ENCODE data around the gene TMEM175. TPM values are rescaled to one million over a fixed set of nuclear protein-coding genes. Genes with fewer than 3 reads are reported as not detected.
"Not testable (repeated sequence)": the region's sequence is repeated elsewhere in the genome, so short reads cannot be mapped to it uniquely, and the experiment has no call there.

TMEM175 gene
- total and polyA plus RNA-seq, 2 experiments from 2014 or later: 31.2 to 36.5 TPM

DNA sequence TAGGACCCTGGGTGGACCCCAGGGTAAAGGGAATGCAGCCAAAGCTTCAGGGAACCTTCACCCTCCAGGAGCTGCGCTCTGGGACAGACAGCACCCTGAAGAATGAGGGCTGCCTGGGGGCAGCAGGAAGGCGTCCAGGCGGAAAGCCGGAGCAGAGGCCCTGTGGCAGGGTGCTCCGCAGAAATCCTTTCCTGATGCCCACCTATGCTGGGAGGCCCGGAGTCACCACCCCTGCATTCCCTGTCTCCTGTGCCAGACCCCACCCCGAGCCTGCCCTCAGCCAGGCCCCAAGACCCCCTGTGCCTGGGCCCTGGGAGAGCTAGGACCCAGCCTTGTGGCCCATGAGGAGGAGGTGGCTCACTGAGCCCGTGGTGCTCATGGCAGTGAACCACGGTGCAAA is 42.4 kb downstream of the TMEM175 start:
- no peaks in the 10 kb centered on the region for H3F3A ChIP-seq (ENCODE audit: insufficient read depth)
- no peak overlapping the region for H3K4me3 ChIP-seq
- H3K4me2 ChIP-seq (ENCODE audit: unreplicated experiment): no peak overlapping the region
- no peak overlapping the region for H3K9ac ChIP-seq
- no peak overlapping the region for H2AFZ ChIP-seq
- no peaks in the 10 kb centered on the region for H3K27me3 ChIP-seq (replicated peaks; ENCODE audit: insufficient read depth)
- TF ChIP-seq EZH2phosphoT487 (IDR thresholded peaks at IDR 0.05; ENCODE audit: insufficient read depth, low read depth) (no peak), EZH2 (IDR thresholded peaks at IDR 0.05; ENCODE audit: insufficient read depth, poor library complexity, severe bottlenecking) (no peak)
- no peaks in the 10 kb centered on the region for H3K36me3 ChIP-seq (ENCODE audit: low read depth)
- in situ Hi-C loops (cut with MboI): no loop called here
- no peaks in the 10 kb centered on the region for H3K9me3 ChIP-seq (ENCODE audit: low read depth)
- DNase-seq: no peak
- no peaks in the 10 kb centered on the region for H4K20me1 ChIP-seq (ENCODE audit: insufficient read depth)
- 77 to 83% methylated on average over 8 to 9 of the region's 9 CpGs for WGBS, 2 experiments (ENCODE audit: low coverage in 1 of 2, low lambda C conversion rate in 2 of 2, missing lambda C conversion rate in 2 of 2)
- H3K27ac ChIP-seq: no peak overlapping the region
- peaks cover 13% of the 10 kb centered on the region for H3K4me1 ChIP-seq (ENCODE audit: insufficient read depth)
- H3K9me2 ChIP-seq (ENCODE audit: insufficient read depth): no peaks in the 10 kb centered on the region
- peaks cover 14% of the 10 kb centered on the region; the same call in 1 of the 2 replicates for H3K79me2 ChIP-seq (ENCODE audit: insufficient read depth)

DNA sequence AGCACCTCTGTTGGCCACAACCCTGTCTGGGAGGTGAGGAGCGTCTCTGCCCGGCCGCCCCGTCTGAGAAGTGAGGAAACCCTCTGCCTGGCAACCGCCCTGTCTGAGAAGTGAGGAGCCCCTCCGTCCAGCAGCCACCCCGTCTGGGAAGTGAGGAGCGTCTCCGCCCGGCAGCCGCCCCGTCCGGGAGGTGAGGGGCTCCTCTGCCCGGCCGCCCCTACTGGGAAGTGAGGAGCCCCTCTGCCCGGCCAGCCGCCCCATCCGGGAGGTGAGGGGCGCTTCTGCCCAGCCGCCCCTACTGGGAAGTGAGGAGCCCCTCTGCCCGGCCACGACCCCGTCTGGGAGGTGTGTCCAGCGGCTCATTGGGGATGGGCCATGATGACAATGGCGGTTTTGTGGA is 43.8 kb downstream of the TMEM175 start:
- H3K9ac ChIP-seq; H3K4me3 ChIP-seq; H3K27me3 ChIP-seq (replicated peaks; ENCODE audit: insufficient read depth); H2AFZ ChIP-seq; H3K9me3 ChIP-seq (ENCODE audit: low read depth); in situ Hi-C loops (cut with MboI); H3K4me2 ChIP-seq (ENCODE audit: unreplicated experiment); H3K27ac ChIP-seq; H3F3A ChIP-seq (ENCODE audit: insufficient read depth); H3K36me3 ChIP-seq (ENCODE audit: low read depth); DNase-seq; H3K9me2 ChIP-seq (ENCODE audit: insufficient read depth); H4K20me1 ChIP-seq (ENCODE audit: insufficient read depth): not testable (repeated sequence)
- WGBS, 2 experiments (ENCODE audit: low coverage in 1 of 2, low lambda C conversion rate in 2 of 2, missing lambda C conversion rate in 2 of 2): 97% methylated on average over 22 of the region's 25 CpGs; no CpG with 5 or more reads in 1 of the 2 experiments
- Histone ChIP-seq H3K79me2 (ENCODE audit: insufficient read depth) (peaks cover 14% of the 10 kb centered on the region; the same call in 1 of the 2 replicates), H3K4me1 (ENCODE audit: insufficient read depth) (peaks cover 13% of the 10 kb centered on the region)

DNA sequence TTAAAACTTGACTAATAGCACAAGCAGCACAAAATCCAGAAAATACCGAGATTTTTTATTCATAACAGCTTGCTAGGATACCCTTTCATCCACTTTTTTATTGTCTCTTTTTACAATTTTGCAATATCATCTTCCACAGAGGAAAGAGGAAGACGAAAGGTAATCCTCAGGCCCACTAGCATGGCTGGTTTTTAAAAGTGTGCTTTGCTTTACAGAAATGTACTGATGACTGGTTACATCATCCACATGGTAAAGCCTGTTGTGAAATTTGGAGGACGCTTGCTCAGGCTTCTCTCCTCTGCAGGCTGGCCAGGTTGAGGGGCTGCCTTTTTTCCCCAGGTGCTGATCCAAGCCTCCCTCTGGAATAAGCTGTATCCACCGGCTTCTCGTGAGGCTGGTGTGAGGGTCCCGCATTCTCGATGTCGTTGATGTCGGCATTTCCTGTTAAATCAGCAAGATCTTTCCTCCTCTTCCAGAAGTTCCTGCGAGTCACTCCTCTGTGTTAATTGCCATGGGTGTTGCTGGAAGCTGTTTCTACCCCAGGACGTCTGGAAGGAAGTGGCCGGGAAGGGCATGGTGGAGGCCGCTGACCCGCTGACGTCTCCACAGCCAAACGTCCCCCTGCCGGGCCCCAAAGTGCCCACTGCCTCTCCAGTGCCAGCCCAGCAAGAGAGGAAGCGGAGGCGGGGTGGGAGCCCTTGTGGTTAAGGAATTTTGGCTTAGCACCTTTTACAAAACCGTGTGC is 46.9 kb downstream of the TMEM175 start:
- in situ Hi-C loops (cut with MboI): no loop called here
- Histone ChIP-seq H3K4me1 (ENCODE audit: insufficient read depth) (peaks cover 8% of the 10 kb centered on the region), H3F3A (ENCODE audit: insufficient read depth) (no peaks in the 10 kb centered on the region), H4K20me1 (ENCODE audit: insufficient read depth) (no peaks in the 10 kb centered on the region), H3K9me2 (ENCODE audit: insufficient read depth) (no peaks in the 10 kb centered on the region), H3K79me2 (ENCODE audit: insufficient read depth) (no peaks in the 10 kb centered on the region), H3K4me3 (no peak overlapping the region), H3K27me3 (replicated peaks; ENCODE audit: insufficient read depth) (no peaks in the 10 kb centered on the region), H3K9ac (peak overlapping the region; percentile 30; the same call in 1 of the 2 replicates), H3K36me3 (ENCODE audit: low read depth) (no peaks in the 10 kb centered on the region), H3K9me3 (ENCODE audit: low read depth) (no peaks in the 10 kb centered on the region), H2AFZ (peak overlapping the region; percentile 90), H3K27ac (peak overlapping the region; percentile 32), H3K4me2 (ENCODE audit: unreplicated experiment) (peak overlapping the region; percentile 7)
- no peak for TF ChIP-seq EZH2phosphoT487 (IDR thresholded peaks at IDR 0.05; ENCODE audit: insufficient read depth, low read depth)
- no peak for TF ChIP-seq EZH2 (IDR thresholded peaks at IDR 0.05; ENCODE audit: insufficient read depth, poor library complexity, severe bottlenecking)
- DNase-seq: peak; percentile 70
- 61 to 66% methylated on average over 20 of the region's 20 CpGs for WGBS, 2 experiments (ENCODE audit: low coverage in 1 of 2, low lambda C conversion rate in 2 of 2, missing lambda C conversion rate in 2 of 2)

DNA sequence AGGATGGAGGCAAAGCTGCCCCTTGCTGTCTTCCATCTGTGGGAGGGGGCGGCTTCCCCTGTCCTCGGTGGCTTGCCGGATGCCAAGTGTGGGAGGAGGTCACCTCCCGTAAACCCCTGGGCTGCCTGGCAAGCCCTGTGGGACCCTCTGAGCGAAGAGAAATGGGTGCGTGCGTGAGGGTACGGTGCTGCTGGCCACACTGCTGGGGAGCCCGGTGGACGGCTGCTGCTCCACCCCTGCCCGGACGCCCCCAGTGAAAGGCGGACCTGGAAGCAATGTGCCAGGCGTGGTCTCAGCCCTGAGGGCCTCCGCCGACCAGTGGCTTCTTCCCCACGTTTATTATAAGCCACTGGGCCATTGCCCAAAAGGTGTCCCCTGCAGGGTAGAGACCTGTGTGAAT is 50.0 kb downstream of the TMEM175 start:
- Histone ChIP-seq H3K9me3 (ENCODE audit: low read depth) (no peaks in the 10 kb centered on the region), H2AFZ (no peak overlapping the region), H4K20me1 (ENCODE audit: insufficient read depth) (no peaks in the 10 kb centered on the region), H3F3A (ENCODE audit: insufficient read depth) (0 out of 2 replicates have a peak, but pooled peaks cover 10% of the 10 kb centered on the region), H3K36me3 (ENCODE audit: low read depth) (no peaks in the 10 kb centered on the region), H3K79me2 (ENCODE audit: insufficient read depth) (no peaks in the 10 kb centered on the region), H3K4me2 (ENCODE audit: unreplicated experiment) (no peak overlapping the region), H3K27ac (no peak overlapping the region), H3K4me1 (ENCODE audit: insufficient read depth) (peaks cover 26% of the 10 kb centered on the region), H3K9ac (no peak overlapping the region), H3K9me2 (ENCODE audit: insufficient read depth) (no peaks in the 10 kb centered on the region), H3K4me3 (no peak overlapping the region), H3K27me3 (replicated peaks; ENCODE audit: insufficient read depth) (no peaks in the 10 kb centered on the region)
- in situ Hi-C loops (cut with MboI): no loop called here
- TF ChIP-seq EZH2phosphoT487 (IDR thresholded peaks at IDR 0.05; ENCODE audit: insufficient read depth, low read depth) (no peak), EZH2 (IDR thresholded peaks at IDR 0.05; ENCODE audit: insufficient read depth, poor library complexity, severe bottlenecking) (no peak)
- WGBS, 2 experiments (ENCODE audit: low coverage in 1 of 2, low lambda C conversion rate in 2 of 2, missing lambda C conversion rate in 2 of 2): 88 to 90% methylated on average over 17 of the region's 17 CpGs
- no peak for DNase-seq

Data from GM23248 (cell line).